SK-N-SH (cell line): Measurements from ENCODE around the gene RNF113B. TPM values are rescaled to one million over a fixed set of nuclear protein-coding genes. Genes with fewer than 3 reads are reported as not detected.

ENCODE experiments used
- CTCF ChIA-PET: fragments of 300-600, 350-600 bp; formaldehyde crosslinking; extraction: SDS; loops from one replicate; lab custom pipeline; 2021; lab: Yijun Ruan, JAX
- POLR2A ChIA-PET: fragments of 350-600 bp; sonication (Branson Sonifier 250); formaldehyde crosslinking; extraction: SDS; loops from one replicate; lab custom pipeline; 2020; ENCODE audit warnings: antibody characterized with exemption, inconsistent platforms; lab: Yijun Ruan, JAX
- DNase-seq: peaks from one replicate; pipeline ENCODE4 v3.0.0; 2012
- H2AFZ ChIP-seq: fragments of 200-600 bp; sonication (generic); 2 replicates; pipeline ENCODE4 v1.8.1; 2016; ENCODE audit warnings: antibody characterized with exemption, mild to moderate bottlenecking, low read depth
- H3F3A ChIP-seq: fragments of 200-600 bp; sonication (generic); replicated peaks from 2 replicates; pipeline ENCODE3; 2016; ENCODE audit warnings: antibody characterized with exemption, mild to moderate bottlenecking; ENCODE audit not compliant: insufficient read depth
- H3K27ac ChIP-seq, 2 experiments: fragments of 200-500 bp in 1 of 2; fragments of 200-600 bp in 1 of 2; sonication (Bioruptor generic) in 1 of 2; sonication (generic), shearing (Covaris generic) in 1 of 2; 2 replicates each; pipeline versions ENCODE4 v1.5.1 to v1.6.1; 2014 to 2016; ENCODE audit warnings: low read depth in 2 of 2, inconsistent platforms in 1 of 2, low read length in 1 of 2, mild to moderate bottlenecking in 1 of 2, mixed read lengths in 1 of 2
- H3K27me3 ChIP-seq: fragments of 200-600 bp; sonication (generic), shearing (Covaris generic); 2 replicates; pipeline ENCODE4 v1.6.1; 2016; ENCODE audit warnings: mixed run types; ENCODE audit not compliant: insufficient read depth
- H3K36me3 ChIP-seq, 2 experiments: fragments of 200-500 bp in 1 of 2; fragments of 200-600 bp in 1 of 2; sonication (Bioruptor generic) in 1 of 2; sonication (generic) in 1 of 2; replicated peaks in 1 of 2; 2 replicates each; pipeline versions ENCODE3 to v1.5.1; 2014 to 2016; ENCODE audit warnings: low read length in 1 of 2, mild to moderate bottlenecking in 1 of 2; ENCODE audit not compliant: insufficient read depth in 2 of 2, control insufficient read depth in 1 of 2
- H3K4me1 ChIP-seq, 2 experiments: fragments of 200-500 bp in 1 of 2; fragments of 200-600 bp in 1 of 2; sonication (Bioruptor generic) in 1 of 2; sonication (generic), shearing (Covaris generic) in 1 of 2; 2 replicates each; pipeline versions ENCODE4 v1.5.1 to v1.6.1; 2014 to 2016; ENCODE audit warnings: low read depth in 1 of 2, low read length in 1 of 2, mixed run types in 1 of 2; ENCODE audit not compliant: insufficient read depth in 2 of 2, control insufficient read depth in 1 of 2
- H3K4me2 ChIP-seq: fragments of 200-600 bp; sonication (generic), shearing (Covaris generic); 2 replicates; pipeline ENCODE4 v1.6.1; 2017; ENCODE audit warnings: mixed run types
- H3K4me3 ChIP-seq, 2 experiments: fragments of 200-500 bp in 1 of 2; fragments of 200-600 bp in 1 of 2; sonication (Bioruptor generic) in 1 of 2; sonication (generic), shearing (Covaris generic) in 1 of 2; 2 replicates each; pipeline versions ENCODE4 v1.5.1 to v1.8.1; 2014 to 2016; ENCODE audit warnings: low read depth in 2 of 2, inconsistent platforms in 1 of 2, low read length in 1 of 2, mild to moderate bottlenecking in 1 of 2, mixed read lengths in 1 of 2, moderate library complexity in 1 of 2
- H3K79me2 ChIP-seq: fragments of 200-600 bp; sonication (generic); 2 replicates; pipeline ENCODE4 v1.8.1; 2017; ENCODE audit warnings: mild to moderate bottlenecking; ENCODE audit not compliant: insufficient read depth
- H3K9ac ChIP-seq: fragments of 200-600 bp; sonication (generic); 2 replicates; pipeline ENCODE4 v1.6.1; 2017; ENCODE audit warnings: mixed run types
- H3K9me2 ChIP-seq: fragments of 200-600 bp; sonication (generic); 2 replicates; pipeline ENCODE4 v1.6.1; 2017; ENCODE audit warnings: mixed run types
- H3K9me3 ChIP-seq: fragments of 200-600 bp; sonication (generic); 2 replicates; pipeline ENCODE4 v1.6.1; 2017; ENCODE audit warnings: mixed run types, mild to moderate bottlenecking, moderate library complexity
- H4K20me1 ChIP-seq: fragments of 200-600 bp; sonication (generic); 2 replicates; pipeline ENCODE4 v1.6.1; 2017; ENCODE audit warnings: mild to moderate bottlenecking, mixed run types; ENCODE audit not compliant: insufficient read depth
- CHD2 ChIP-seq: fragments of 150-350 bp; IDR thresholded peaks from 2 replicates; pipeline ENCODE4 v1.6.1; 2018; ENCODE audit warnings: low read length; ENCODE audit not compliant: partially characterized antibody
- ELF1 ChIP-seq: IDR thresholded peaks from 2 replicates; pipeline ENCODE4 v1.4.0; 2012
- EP300 ChIP-seq, 2 experiments: IDR thresholded peaks; 2 replicates each; pipeline versions ENCODE4 v1.4.0 to v1.6.1; 2012; ENCODE audit warnings: borderline replicate concordance in 1 of 2, low read depth in 1 of 2, low read length in 1 of 2
- EZH2phosphoT487 ChIP-seq: fragments of 200-600 bp; sonication (generic); IDR thresholded peaks from 2 replicates; pipeline ENCODE4 v1.6.1; 2017; ENCODE audit warnings: low read depth, mixed run types, mild to moderate bottlenecking, antibody characterized with exemption, moderate library complexity, borderline replicate concordance
- FOSL2 ChIP-seq: IDR thresholded peaks from 2 replicates; pipeline ENCODE4 v1.4.0; 2012; ENCODE audit warnings: low read depth, mild to moderate bottlenecking, moderate library complexity, borderline replicate concordance
- FOXJ3 ChIP-seq: sonication (generic); formaldehyde crosslinking; IDR thresholded peaks from 2 replicates; pipeline ENCODE4 v1.5.1; 2020; ENCODE audit warnings: mild to moderate bottlenecking, missing genetic modification reagents
- FOXM1 ChIP-seq: IDR thresholded peaks from 2 replicates; pipeline ENCODE4 v1.4.0; 2012; ENCODE audit warnings: low read depth, mild to moderate bottlenecking
- GABPA ChIP-seq: IDR thresholded peaks from 2 replicates; pipeline ENCODE4 v1.4.0; 2012; ENCODE audit warnings: low read depth, mild to moderate bottlenecking
- GATA2 ChIP-seq: sonication (generic); formaldehyde crosslinking; IDR thresholded peaks from 2 replicates; pipeline ENCODE4 v1.5.0; 2020; ENCODE audit warnings: mild to moderate bottlenecking, missing genetic modification reagents
- MEF2A ChIP-seq: IDR thresholded peaks from 2 replicates; pipeline ENCODE4 v1.4.0; 2012; ENCODE audit warnings: low read depth, borderline replicate concordance
- MXI1 ChIP-seq: IDR thresholded peaks from 2 replicates; pipeline ENCODE4 v1.6.1; 2012; ENCODE audit warnings: mild to moderate bottlenecking, low read depth, low read length, improper control_type of control experiment
- NRF1 ChIP-seq: IDR thresholded peaks from 2 replicates; pipeline ENCODE4 v1.6.1; 2012; ENCODE audit warnings: low read depth, mild to moderate bottlenecking, low read length
- POLR2AphosphoS5 ChIP-seq: IDR thresholded peaks from 2 replicates; pipeline ENCODE4 v1.6.1; 2012; ENCODE audit warnings: low read depth, low read length
- RFX5 ChIP-seq: IDR thresholded peaks from 2 replicates; pipeline ENCODE4 v1.6.1; 2012; ENCODE audit warnings: mild to moderate bottlenecking, improper control_type of control experiment, low read length
- RXRA ChIP-seq: IDR thresholded peaks from 2 replicates; pipeline ENCODE4 v1.4.0; 2012; ENCODE audit warnings: low read depth, mild to moderate bottlenecking, borderline replicate concordance
- SIN3A ChIP-seq: IDR thresholded peaks from 2 replicates; pipeline ENCODE4 v1.6.1; 2012; ENCODE audit warnings: low read depth, mild to moderate bottlenecking, low read length, moderate library complexity, borderline replicate concordance
- TAF1 ChIP-seq: IDR thresholded peaks from 2 replicates; pipeline ENCODE4 v1.6.1; 2012; ENCODE audit warnings: low read depth, mild to moderate bottlenecking, low read length, moderate library complexity, borderline replicate concordance
- TCF12 ChIP-seq: IDR thresholded peaks from 2 replicates; pipeline ENCODE4 v1.4.0; 2012
- TEAD4 ChIP-seq: IDR thresholded peaks from 2 replicates; pipeline ENCODE4 v1.4.0; 2012; ENCODE audit warnings: mild to moderate bottlenecking, borderline replicate concordance; ENCODE audit not compliant: insufficient read depth
- USF2 ChIP-seq: fragments of 150-350 bp; IDR thresholded peaks from 2 replicates; pipeline ENCODE4 v1.6.1; 2017; ENCODE audit warnings: antibody characterized with exemption, low read length, low read depth, borderline replicate concordance
- WGBS: methylation state at CpG from one replicate; pipeline ENCODE4 v1.1.6; 2017; ENCODE audit warnings: low lambda C conversion rate; 5-methylcytosine and 5-hydroxymethylcytosine counted together
- polyA plus RNA-seq, 3 experiments: library from polyadenylated mRNA; depleted of rRNA; stranded (reverse); fragments of >200 nt; gene quantifications; 2 replicates each; pipeline ENCODE4 v1.2.3, GENCODE V29; 2012
- TF ChIP-seq, protein P1 (sequence below): fragments of 150-350 bp; IDR thresholded peaks from 2 replicates; pipeline ENCODE4 v1.6.1; 2016; ENCODE audit warnings: mild to moderate bottlenecking, low read depth, low read length
- TF ChIP-seq, protein P2 (sequence below): IDR thresholded peaks from 2 replicates; pipeline ENCODE4 v1.4.0; 2012; ENCODE audit warnings: low read depth, borderline replicate concordance

RNF113B gene
- polyA plus RNA-seq, 1 of the 3 experiments (the other 2 are of a cell fraction): not detected

- Histone ChIP-seq H3K36me3 (no peaks in the 10 kb centered on the region), H3K9ac (no peak overlapping the region), H3K27me3 (no peaks in the 10 kb centered on the region), H4K20me1 (peaks cover 4% of the 10 kb centered on the region; the same call in 1 of the 2 replicates), H3K4me2 (no peak overlapping the region), H3K9me2 (no peaks in the 10 kb centered on the region), H3K4me3 (no peak overlapping the region), H3K9me3 (no peaks in the 10 kb centered on the region), H2AFZ (no peak overlapping the region), H3F3A (no peaks in the 10 kb centered on the region), H3K4me1 (peaks cover 6 to 22% of the 10 kb centered on the region in 2 experiments; a peak in 3 of 4 replicates), H3K27ac (no peak overlapping the region)
- CTCF ChIA-PET: interaction anchor here (1.6 kb wide), 1 partner anchor 29 kb away, joined by 3 read pairs; no protein-coding TSS in a partner anchor
- POLR2A ChIA-PET: no interaction called here
- no peak for DNase-seq
- 95% methylated on average over 4 of the region's 7 CpGs for WGBS
- TF ChIP-seq TCF12: no peak
- TF ChIP-seq FOXM1: no peak
- TF ChIP-seq RFX5: no peak
- TF ChIP-seq GABPA: no peak
- no peak for TF ChIP-seq TEAD4
- no peak for TF ChIP-seq TAF1
- no peak for TF ChIP-seq SIN3A
- TF ChIP-seq GATA2 (CRISPR knock-in tag): no peak
- TF ChIP-seq, protein P1, sequence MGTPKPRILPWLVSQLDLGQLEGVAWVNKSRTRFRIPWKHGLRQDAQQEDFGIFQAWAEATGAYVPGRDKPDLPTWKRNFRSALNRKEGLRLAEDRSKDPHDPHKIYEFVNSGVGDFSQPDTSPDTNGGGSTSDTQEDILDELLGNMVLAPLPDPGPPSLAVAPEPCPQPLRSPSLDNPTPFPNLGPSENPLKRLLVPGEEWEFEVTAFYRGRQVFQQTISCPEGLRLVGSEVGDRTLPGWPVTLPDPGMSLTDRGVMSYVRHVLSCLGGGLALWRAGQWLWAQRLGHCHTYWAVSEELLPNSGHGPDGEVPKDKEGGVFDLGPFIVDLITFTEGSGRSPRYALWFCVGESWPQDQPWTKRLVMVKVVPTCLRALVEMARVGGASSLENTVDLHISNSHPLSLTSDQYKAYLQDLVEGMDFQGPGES: no peak
- TF ChIP-seq RXRA: no peak
- TF ChIP-seq MXI1: no peak
- TF ChIP-seq, all 33 proteins: peak for 0
- H3K79me2 ChIP-seq: peaks cover 82% of the 10 kb centered on the region
Observed at GRCh38 chr13:98187965-98188261, 10.8 kb upstream of the RNF113B start.

- TF ChIP-seq TEAD4 (no peak), SIN3A (no peak), POLR2AphosphoS5 (no peak), NRF1 (no peak), TCF12 (no peak), RFX5 (no peak), EP300 (IDR thresholded peaks at IDR 0.05; ENCODE audit: borderline replicate concordance in 1 of 2, low read depth in 1 of 2, low read length in 1 of 2) (no peak), GATA2 (CRISPR knock-in tag) (no peak), USF2 (no peak), FOSL2 (no peak), MEF2A (no peak), CHD2 (no peak), ELF1 (no peak), TAF1 (no peak), RXRA (no peak), FOXJ3 (CRISPR knock-in tag) (no peak), EZH2phosphoT487 (no peak), GABPA (no peak)
- TF ChIP-seq, protein P2, sequence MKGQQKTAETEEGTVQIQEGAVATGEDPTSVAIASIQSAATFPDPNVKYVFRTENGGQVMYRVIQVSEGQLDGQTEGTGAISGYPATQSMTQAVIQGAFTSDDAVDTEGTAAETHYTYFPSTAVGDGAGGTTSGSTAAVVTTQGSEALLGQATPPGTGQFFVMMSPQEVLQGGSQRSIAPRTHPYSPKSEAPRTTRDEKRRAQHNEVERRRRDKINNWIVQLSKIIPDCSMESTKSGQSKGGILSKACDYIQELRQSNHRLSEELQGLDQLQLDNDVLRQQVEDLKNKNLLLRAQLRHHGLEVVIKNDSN: no peak
- no peaks in the 10 kb centered on the region for H3F3A ChIP-seq
- ChIA-PET CTCF (interaction anchor here (1.6 kb wide), 1 partner anchor 28 kb away, joined by 3 read pairs; no protein-coding TSS in a partner anchor), POLR2A (no interaction called here)
- no peak overlapping the region for H3K9ac ChIP-seq
- H2AFZ ChIP-seq: no peak overlapping the region
- peaks cover 83% of the 10 kb centered on the region for H3K79me2 ChIP-seq
- H3K27me3 ChIP-seq: no peaks in the 10 kb centered on the region
- no peak overlapping the region for H3K27ac ChIP-seq
- H3K4me2 ChIP-seq: no peak overlapping the region
- H3K4me3 ChIP-seq: no peak overlapping the region
- H4K20me1 ChIP-seq: peaks cover 4% of the 10 kb centered on the region; the same call in 1 of the 2 replicates
- WGBS: 64% methylated on average over 4 of the region's 4 CpGs
- H3K36me3 ChIP-seq: no peaks in the 10 kb centered on the region
- DNase-seq: no peak
- H3K9me3 ChIP-seq: no peaks in the 10 kb centered on the region
- no peaks in the 10 kb centered on the region for H3K9me2 ChIP-seq
- H3K4me1 ChIP-seq: peaks cover 6 to 22% of the 10 kb centered on the region in 2 experiments; a peak in 3 of 4 replicates
Observed at GRCh38 chr13:98187155-98187964, 10.3 kb upstream of the RNF113B start.
